Fibroblast of skin of left biceps (primary cell): ENCODE measurements around the gene ATF6B.

Source experiments
- DNase-seq, 2 experiments: peaks; one replicate each; pipeline ENCODE4 v3.0.0-alpha.2; 2013; ENCODE audit warnings: low read depth in 2 of 2

Gene ATF6B

GRCh38 chr6:32131439-32131948 lies 3.4 kb upstream of the ATF6B start:
- no peak for DNase-seq

- DNase-seq: no peak
These were observed 1.4 kb upstream of the ATF6B start for GRCh38 chr6:32129297-32130088.

- no peak for DNase-seq
These were observed 778 bp upstream of the ATF6B start for GRCh38 chr6:32128751-32129296.

- DNase-seq: no peak
These were observed 683 bp downstream of the ATF6B start for GRCh38 chr6:32127409-32127716.

- no peak for DNase-seq
These were observed 1.2 kb downstream of the ATF6B start for GRCh38 chr6:32126880-32127279.

- no peak for DNase-seq
These were observed 4.4 kb downstream of the ATF6B start for GRCh38 chr6:32123681-32124080.

- DNase-seq: no peak
These were observed 7.4 kb downstream of the ATF6B start for GRCh38 chr6:32120573-32121059.

- DNase-seq: no peak
These were observed 9.0 kb downstream of the ATF6B start for GRCh38 chr6:32118782-32119628.

GRCh38 chr6:32117461-32117860 lies 10.6 kb downstream of the ATF6B start:
- DNase-seq: no peak

- DNase-seq: no peak
These were observed 11.4 kb downstream of the ATF6B start for GRCh38 chr6:32116674-32117073.

GRCh38 chr6:32115623-32116022 lies 12.4 kb downstream of the ATF6B start:
- DNase-seq: no peak

- no peak for DNase-seq
These were observed 13.2 kb downstream of the ATF6B start for GRCh38 chr6:32114796-32115195.

- peak in 1 of 2 experiments; percentile 57 for DNase-seq
These were observed 14.4 kb downstream of the ATF6B start for GRCh38 chr6:32113386-32114352.

GRCh38 chr6:32112431-32112980 lies 15.5 kb downstream of the ATF6B start:
- DNase-seq: no peak

- DNase-seq: no peak
These were observed 16.5 kb downstream of the ATF6B start for GRCh38 chr6:32111424-32112066.

GRCh38 chr6:32110632-32111031 lies 17.4 kb downstream of the ATF6B start:
- DNase-seq: no peak

GRCh38 chr6:32109765-32110160 lies 18.3 kb downstream of the ATF6B start:
- DNase-seq: no peak

GRCh38 chr6:32109114-32109764 lies 18.8 kb downstream of the ATF6B start, which contains the start of gene TNXB:
TSS of gene TNXB (minus strand) at chr6:32109338. CDS start at chr6:32098198, 11,140 bp downstream.
- DNase-seq: no peak

- no peak for DNase-seq
These were observed 19.3 kb downstream of the ATF6B start for GRCh38 chr6:32108727-32109113.

GRCh38 chr6:32108094-32108627 lies 19.9 kb downstream of the ATF6B start:
- DNase-seq: no peak
